Keratinocyte (primary cell): ENCODE results near the gene ZNF438. TPM values are rescaled to one million over a fixed set of nuclear protein-coding genes. Genes with fewer than 3 reads are reported as not detected.

Experiments
- DNase-seq: peaks from one replicate; pipeline ENCODE4 v3.0.0-alpha.2; 2011; ENCODE audit warnings: low read depth, missing footprints, low spot score
- FAIRE-seq: peaks from 2 replicates; lab custom pipeline; 2011; peaks lifted over from hg19 to GRCh38; lab: Jason Lieb, UNC
- H2AFZ ChIP-seq: 2 replicates; pipeline ENCODE4 v1.6.0; 2012; ENCODE audit warnings: low read length, control low read depth, inconsistent platforms; ENCODE audit not compliant: control insufficient read depth
- H3K27ac ChIP-seq: 2 replicates; pipeline ENCODE4 v1.5.1; 2011; ENCODE audit warnings: low read length; ENCODE audit not compliant: control insufficient read depth, insufficient read depth
- H3K27me3 ChIP-seq: 3 replicates; pipeline ENCODE4 v1.6.0; 2011; ENCODE audit warnings: low read length; ENCODE audit not compliant: control insufficient read depth, insufficient read depth; ENCODE audit errors: extremely low read depth
- H3K36me3 ChIP-seq, 2 experiments: 2 replicates in 1 of 2; 3 replicates in 1 of 2; pipeline ENCODE4 v1.5.1; 2011; ENCODE audit warnings: low read length in 2 of 2, mild to moderate bottlenecking in 1 of 2; ENCODE audit not compliant: control insufficient read depth in 2 of 2, insufficient read depth in 2 of 2; ENCODE audit errors: extremely low read depth in 1 of 2
- H3K4me1 ChIP-seq: 3 replicates; pipeline ENCODE4 v1.5.1; 2011; ENCODE audit warnings: low read length; ENCODE audit not compliant: control insufficient read depth, insufficient read depth; ENCODE audit errors: extremely low read depth
- H3K4me2 ChIP-seq: 3 replicates; pipeline ENCODE4 v1.6.0; 2011; ENCODE audit warnings: low read depth, low read length; ENCODE audit not compliant: control insufficient read depth, insufficient read depth; ENCODE audit errors: extremely low read depth
- H3K4me3 ChIP-seq, 3 experiments: fragments of 200-600 bp in 1 of 3; sonication (generic) in 1 of 3; 2 replicates in 2 of 3; 3 replicates in 1 of 3; pipeline ENCODE4 v1.5.1; 2011 to 2016; ENCODE audit warnings: low read length in 3 of 3, mild to moderate bottlenecking in 3 of 3, control low read depth in 2 of 3, inconsistent platforms in 1 of 3, low read depth in 1 of 3, mixed read lengths in 1 of 3, mixed run types in 1 of 3, moderate library complexity in 1 of 3; ENCODE audit not compliant: control insufficient read depth in 2 of 3, insufficient read depth in 2 of 3; ENCODE audit errors: extremely low read depth in 1 of 3
- H3K79me2 ChIP-seq: 2 replicates; pipeline ENCODE4 v1.6.0; 2012; ENCODE audit warnings: low read length; ENCODE audit not compliant: control insufficient read depth, insufficient read depth
- H3K9ac ChIP-seq: 3 replicates; pipeline ENCODE4 v1.6.0; 2011; ENCODE audit warnings: low read length; ENCODE audit not compliant: control insufficient read depth, insufficient read depth; ENCODE audit errors: extremely low read depth
- H3K9me1 ChIP-seq: 3 replicates; pipeline ENCODE4 v1.6.0; 2011; ENCODE audit warnings: low read length; ENCODE audit not compliant: control insufficient read depth, insufficient read depth; ENCODE audit errors: extremely low read depth
- H3K9me3 ChIP-seq: 2 replicates; pipeline ENCODE4 v1.5.1; 2012; ENCODE audit warnings: low read depth, low read length; ENCODE audit not compliant: control insufficient read depth
- H4K20me1 ChIP-seq: 3 replicates; pipeline ENCODE4 v1.6.0; 2011; ENCODE audit warnings: low read length; ENCODE audit not compliant: control insufficient read depth, insufficient read depth; ENCODE audit errors: extremely low read depth
- CTCF ChIP-seq, 3 experiments: IDR thresholded peaks in 1 of 3; conservative IDR thresholded peaks in 1 of 3; optimal IDR thresholded peaks in 1 of 3; 2 replicates in 2 of 3; 3 replicates in 1 of 3; pipeline versions ENCODE3 to v1.5.1; 2011; ENCODE audit warnings: low read length in 3 of 3, mild to moderate bottlenecking in 3 of 3, moderate library complexity in 2 of 3, control low read depth in 1 of 3, inconsistent platforms in 1 of 3; ENCODE audit not compliant: insufficient read depth in 2 of 3; ENCODE audit errors: extremely low read depth in 1 of 3
- EZH2 ChIP-seq: IDR thresholded peaks from one replicate; pipeline ENCODE4 v1.6.1; 2012; ENCODE audit warnings: inconsistent platforms, mild to moderate bottlenecking, low read length, moderate library complexity
- dilution Hi-C: fragments of 300-500 bp; cut with MboI; formaldehyde crosslinking; loops from one replicate; pipeline ENCODE4 v1.7.0; 2020; ENCODE audit warnings: low sequenced_read_pairs; ENCODE audit not compliant: extremely low pct_ligation_motif_present
- polyA plus RNA-seq, 5 experiments: library from polyadenylated mRNA; depleted of rRNA in 3 of 5; stranded (reverse) in 3 of 5; stranded (forward) in 1 of 5; unstranded in 1 of 5; fragments of >200 nt; gene quantifications; 1 replicate in 1 of 5; 2 replicates in 3 of 5; 3 replicates in 1 of 5; pipeline versions ENCODE4 v1.2.1 to v1.2.3, GENCODE V29; 2011 to 2012; ENCODE audit warnings: missing spikeins in 2 of 5, low read depth in 1 of 5, low replicate concordance in 1 of 5

The ZNF438 gene
- polyA plus RNA-seq, 1 donor (not counting 4 experiments of a cell fraction or from before 2014, with no cell fraction given), result 2.8 TPM

- no peak overlapping the region for H3K4me2 ChIP-seq
- DNase-seq (no peak), FAIRE-seq (no peak)
- no peak overlapping the region for H2AFZ ChIP-seq
- H3K9ac ChIP-seq, result no peak overlapping the region
- no peaks in the 10 kb centered on the region for H3K4me1 ChIP-seq
- no peaks in the 10 kb centered on the region for H3K9me1 ChIP-seq
- H3K9me3 ChIP-seq, result no peaks in the 10 kb centered on the region
- no peaks in the 10 kb centered on the region for H3K36me3 ChIP-seq
- dilution Hi-C loops, result no loop called here
- H3K27ac ChIP-seq, result no peak overlapping the region
- no peaks in the 10 kb centered on the region for H3K27me3 ChIP-seq
- H3K4me3 ChIP-seq, result no peak overlapping the region
- TF ChIP-seq EZH2, result no peak
- no peak for TF ChIP-seq CTCF (optimal IDR thresholded peaks at IDR 0.05 in 1 of 3, IDR thresholded peaks at IDR 0.05 in 1 of 3, conservative IDR thresholded peaks at IDR 0.05 in 1 of 3; ENCODE audit: extremely low read depth in 1 of 3, insufficient read depth in 2 of 3, low read length in 3 of 3)
- H4K20me1 ChIP-seq, result no peaks in the 10 kb centered on the region
- no peaks in the 10 kb centered on the region for H3K79me2 ChIP-seq
Measured at GRCh38 chr10:31064348-31064747, 32.7 kb upstream of the ZNF438 start.

- Histone ChIP-seq H3K9me3 (no peaks in the 10 kb centered on the region), H3K9me1 (no peaks in the 10 kb centered on the region), H2AFZ (no peak overlapping the region), H3K4me2 (no peak overlapping the region), H3K27ac (no peak overlapping the region), H3K4me1 (peaks cover 2% of the 10 kb centered on the region), H3K36me3 (no peaks in the 10 kb centered on the region), H4K20me1 (no peaks in the 10 kb centered on the region), H3K4me3 (no peak overlapping the region), H3K27me3 (no peaks in the 10 kb centered on the region), H3K79me2 (no peaks in the 10 kb centered on the region), H3K9ac (no peak overlapping the region)
- FAIRE-seq (no peak), DNase-seq (no peak)
- no peak for TF ChIP-seq EZH2
- no peak for TF ChIP-seq CTCF (optimal IDR thresholded peaks at IDR 0.05 in 1 of 3, IDR thresholded peaks at IDR 0.05 in 1 of 3, conservative IDR thresholded peaks at IDR 0.05 in 1 of 3; ENCODE audit: extremely low read depth in 1 of 3, insufficient read depth in 2 of 3, low read length in 3 of 3)
- dilution Hi-C loops, result no loop called here
Measured at GRCh38 chr10:31063841-31064240, 32.2 kb upstream of the ZNF438 start.
